Measurements from ENCODE around the gene CEACAM5. TPM values are rescaled to one million over a fixed set of nuclear protein-coding genes. Genes with fewer than 3 reads are reported as not detected.
A peak's percentile ranks its signal among the peaks of the same experiment; 100 is the strongest.
"Not testable (repeated sequence)": the region's sequence is repeated elsewhere in the genome, so short reads cannot be mapped to it uniquely, and the experiment has no call there.

Gene CEACAM5
- total and polyA plus RNA-seq, 4 donors = 0.02 TPM; not detected in 3

- no peak for TF ChIP-seq REST (IDR thresholded peaks at IDR 0.05)
Observed at GRCh38 chr19:41706741-41707501, 1.5 kb upstream of the CEACAM5 start (continued).

- Histone ChIP-seq H3K4me1 (ENCODE audit: control insufficient read depth in 4 of 4, insufficient read depth in 4 of 4, low read length in 3 of 4) (no peaks in the 10 kb centered on the region), H3K27ac (ENCODE audit: low read depth in 1 of 2, low read length in 2 of 2) (no peak overlapping the region), H3K27me3 (ENCODE audit: control insufficient read depth in 4 of 4, insufficient read depth in 4 of 4, low read length in 3 of 4) (peaks cover 0 to 5% (median 2%) of the 10 kb centered on the region in 4 donors), H3K4me3 (ENCODE audit: low read depth in 1 of 3, low read length in 3 of 3) (no peak overlapping the region), H3K9me3 (ENCODE audit: control insufficient read depth in 4 of 4, low read length in 3 of 4) (no peaks in the 10 kb centered on the region), H3K9ac (ENCODE audit: low read depth in 1 of 2, low read length in 2 of 2) (no peak overlapping the region), H3K36me3 (ENCODE audit: control insufficient read depth in 4 of 4, insufficient read depth in 3 of 4, low read depth in 1 of 4, low read length in 3 of 4) (no peaks in the 10 kb centered on the region)
- DNase-seq (ENCODE audit: low spot score) = no peak
- 40% methylated on average over 5 of the region's 5 CpGs for WGBS
- TF ChIP-seq CTCF (IDR thresholded peaks at IDR 0.05; ENCODE audit: low read depth, low read length, missing input control) = no peak
- TF ChIP-seq GABPA (IDR thresholded peaks at IDR 0.05 in 1 of 2, conservative IDR thresholded peaks at IDR 0.05 in 1 of 2) = no peak
Observed at GRCh38 chr19:41707502-41707812, 969 bp upstream of the CEACAM5 start.

GRCh38 chr19:41707871-41708371 lies 505 bp upstream of the CEACAM5 start:
- H3K9me3 ChIP-seq (ENCODE audit: control insufficient read depth in 4 of 4, low read length in 3 of 4) = no peaks in the 10 kb centered on the region
- WGBS = 76% methylated on average over 5 of the region's 5 CpGs
- H3K27me3 ChIP-seq (ENCODE audit: control insufficient read depth in 4 of 4, insufficient read depth in 4 of 4, low read length in 3 of 4) = peaks cover 0 to 5% (median 2%) of the 10 kb centered on the region in 4 donors
- no peak overlapping the region for H3K9ac ChIP-seq (ENCODE audit: low read depth in 1 of 2, low read length in 2 of 2)
- no peak overlapping the region for H3K4me3 ChIP-seq (ENCODE audit: low read depth in 1 of 3, low read length in 3 of 3)
- TF ChIP-seq TAF1 (conservative IDR thresholded peaks at IDR 0.05) = no peak
- no peak for TF ChIP-seq HNF4A (conservative IDR thresholded peaks at IDR 0.05)
- TF ChIP-seq SP1 (IDR thresholded peaks at IDR 0.05) = no peak
- H3K27ac ChIP-seq (ENCODE audit: low read depth in 1 of 2, low read length in 2 of 2) = no peak overlapping the region
- no peaks in the 10 kb centered on the region for H3K4me1 ChIP-seq (ENCODE audit: control insufficient read depth in 4 of 4, insufficient read depth in 4 of 4, low read length in 3 of 4)
- DNase-seq (ENCODE audit: low spot score) = peak; percentile 28
- no peaks in the 10 kb centered on the region for H3K36me3 ChIP-seq (ENCODE audit: control insufficient read depth in 4 of 4, insufficient read depth in 3 of 4, low read depth in 1 of 4, low read length in 3 of 4)

GRCh38 chr19:41709516-41709915 lies 1.1 kb downstream of the CEACAM5 start:
- DNase-seq (ENCODE audit: low spot score); H3K4me1 ChIP-seq (ENCODE audit: control insufficient read depth in 4 of 4, insufficient read depth in 4 of 4, low read length in 3 of 4); H3K27ac ChIP-seq (ENCODE audit: low read depth in 1 of 2, low read length in 2 of 2); H3K27me3 ChIP-seq (ENCODE audit: control insufficient read depth in 4 of 4, insufficient read depth in 4 of 4, low read length in 3 of 4); H3K36me3 ChIP-seq (ENCODE audit: control insufficient read depth in 4 of 4, insufficient read depth in 3 of 4, low read depth in 1 of 4, low read length in 3 of 4); H3K9me3 ChIP-seq (ENCODE audit: control insufficient read depth in 4 of 4, low read length in 3 of 4); H3K4me3 ChIP-seq (ENCODE audit: low read depth in 1 of 3, low read length in 3 of 3); H3K9ac ChIP-seq (ENCODE audit: low read depth in 1 of 2, low read length in 2 of 2): not testable (repeated sequence)
- WGBS = 74% methylated on average over 8 of the region's 8 CpGs
